HG03342 (cell line): Measurements from ENCODE around the gene PTPRG.

Experiments
- ATAC-seq: cut with Tn5 transposase; IDR thresholded peaks from one replicate; pipeline ENCODE4 v1.9.1; 2021; ENCODE audit warnings: mild to moderate bottlenecking, moderate library complexity; ENCODE audit not compliant: unreplicated experiment

Gene PTPRG

GRCh38 chr3:61788623-61789507 lies 227.5 kb downstream of the PTPRG start:
- ATAC-seq = no peak

GRCh38 chr3:61789861-61790260 lies 228.5 kb downstream of the PTPRG start:
- no peak for ATAC-seq

GRCh38 chr3:61790411-61790810 lies 229.0 kb downstream of the PTPRG start:
- ATAC-seq = no peak

- ATAC-seq = no peak
Observed at GRCh38 chr3:61793056-61793455, 231.7 kb downstream of the PTPRG start.

- ATAC-seq = no peak
Observed at GRCh38 chr3:61793521-61793920, 232.2 kb downstream of the PTPRG start.

- ATAC-seq = no peak
Observed at GRCh38 chr3:61794341-61794740, 233.0 kb downstream of the PTPRG start.

- ATAC-seq = no peak
Observed at GRCh38 chr3:61794961-61795360, 233.6 kb downstream of the PTPRG start.

GRCh38 chr3:61796088-61796680 lies 234.8 kb downstream of the PTPRG start:
- no peak for ATAC-seq

GRCh38 chr3:61796911-61797310 lies 235.5 kb downstream of the PTPRG start:
- no peak for ATAC-seq

GRCh38 chr3:61802772-61803171 lies 241.4 kb downstream of the PTPRG start:
- ATAC-seq = no peak

GRCh38 chr3:61803983-61804382 lies 242.6 kb downstream of the PTPRG start:
- no peak for ATAC-seq

GRCh38 chr3:61804782-61805181 lies 243.4 kb downstream of the PTPRG start:
- ATAC-seq = no peak

GRCh38 chr3:61805510-61806080 lies 244.2 kb downstream of the PTPRG start:
- ATAC-seq = no peak

GRCh38 chr3:61806810-61807209 lies 245.4 kb downstream of the PTPRG start:
- no peak for ATAC-seq

GRCh38 chr3:61807865-61808276 lies 246.5 kb downstream of the PTPRG start:
- ATAC-seq = no peak

GRCh38 chr3:61808526-61808925 lies 247.2 kb downstream of the PTPRG start:
- no peak for ATAC-seq

- no peak for ATAC-seq
Observed at GRCh38 chr3:61808999-61809398, 247.6 kb downstream of the PTPRG start.

- no peak for ATAC-seq
Observed at GRCh38 chr3:61809879-61810278, 248.5 kb downstream of the PTPRG start.

GRCh38 chr3:61810953-61811497 lies 249.7 kb downstream of the PTPRG start:
- ATAC-seq = no peak

GRCh38 chr3:61811652-61812051 lies 250.3 kb downstream of the PTPRG start:
- ATAC-seq = no peak

GRCh38 chr3:61812085-61812484 lies 250.7 kb downstream of the PTPRG start:
- ATAC-seq = no peak

- no peak for ATAC-seq
Observed at GRCh38 chr3:61812517-61812916, 251.1 kb downstream of the PTPRG start.
